ENCODE measurements around the gene USH2A. TPM values are rescaled to one million over a fixed set of nuclear protein-coding genes. Genes with fewer than 3 reads are reported as not detected.

Gene USH2A
- under 1 TPM in 1 of 4 donors, not detected in 3; under 0.01 TPM for total RNA-seq

- no peaks in the 10 kb centered on the region for H3K4me1 ChIP-seq
- no peak within 1 kb of the TSS for H3K4me3 ChIP-seq
- no peak for DNase-seq
- TF ChIP-seq CTCF (IDR thresholded peaks at IDR 0.05): no peak
- no peak for TF ChIP-seq POLR2A (IDR thresholded peaks at IDR 0.05)
- no peak for TF ChIP-seq EP300 (IDR thresholded peaks at IDR 0.05; ENCODE audit: low read depth)
- TF ChIP-seq POLR2AphosphoS5 (IDR thresholded peaks at IDR 0.05): no peak
- H3K9me3 ChIP-seq: no peaks in the 10 kb centered on the region
- in situ Hi-C loops (cut with MboI; ENCODE audit: low pct_ligation_motif_present in 1 of 4, low pct_unique_long_range_greater_than_20kb in 1 of 4, low sequenced_read_pairs in 3 of 4): no loop called here
- 57 to 78% methylated on average over 4 to 5 of the region's 5 CpGs for WGBS, 2 donors (ENCODE audit: low coverage in 1 of 2)
- H3K27ac ChIP-seq: no peak within 1 kb of the TSS
- no peaks in the 10 kb centered on the region for H3K36me3 ChIP-seq
- intact Hi-C loops (cut with DNase I; ENCODE audit: low total_unique reads): no loop called here
- no peaks in the 10 kb centered on the region for H3K27me3 ChIP-seq
These were observed at the start of gene USH2A for GRCh38 chr1:216422821-216423520. TSS of gene USH2A (minus strand) at chr1:216423448. CDS start at chr1:216422336, 1,112 bp downstream.

GRCh38 chr1:216466162-216466801 is 43.0 kb upstream of the USH2A start:
- Histone ChIP-seq H3K27me3 (no peaks in the 10 kb centered on the region), H3K4me1 (no peaks in the 10 kb centered on the region), H3K4me3 (no peak overlapping the region), H3K27ac (no peak overlapping the region), H3K36me3 (no peaks in the 10 kb centered on the region), H3K9me3 (no peaks in the 10 kb centered on the region)
- WGBS, 2 donors (ENCODE audit: low coverage in 1 of 2): 77 to 90% methylated on average over 3 of the region's 3 CpGs
- in situ Hi-C loops (cut with MboI; ENCODE audit: low pct_ligation_motif_present in 1 of 4, low pct_unique_long_range_greater_than_20kb in 1 of 4, low sequenced_read_pairs in 3 of 4): no loop called here
- no peak for TF ChIP-seq POLR2AphosphoS5 (IDR thresholded peaks at IDR 0.05)
- TF ChIP-seq EP300 (IDR thresholded peaks at IDR 0.05; ENCODE audit: low read depth): no peak
- no peak for TF ChIP-seq POLR2A (IDR thresholded peaks at IDR 0.05)
- no peak for TF ChIP-seq CTCF (IDR thresholded peaks at IDR 0.05)
- intact Hi-C loops (cut with DNase I; ENCODE audit: low total_unique reads): no loop called here
- DNase-seq: no peak

GRCh38 chr1:216464489-216464888 is 41.2 kb upstream of the USH2A start:
- no peak overlapping the region for H3K4me3 ChIP-seq
- H3K36me3 ChIP-seq: no peaks in the 10 kb centered on the region
- no peaks in the 10 kb centered on the region for H3K9me3 ChIP-seq
- WGBS, 2 donors (ENCODE audit: low coverage in 1 of 2): 53 to 64% methylated on average over 1 of the region's 1 CpG
- H3K27me3 ChIP-seq: no peaks in the 10 kb centered on the region
- TF ChIP-seq POLR2AphosphoS5 (IDR thresholded peaks at IDR 0.05): no peak
- TF ChIP-seq EP300 (IDR thresholded peaks at IDR 0.05; ENCODE audit: low read depth): no peak
- no peak for TF ChIP-seq POLR2A (IDR thresholded peaks at IDR 0.05)
- TF ChIP-seq CTCF (IDR thresholded peaks at IDR 0.05): no peak
- no peak overlapping the region for H3K27ac ChIP-seq
- in situ Hi-C loops (cut with MboI; ENCODE audit: low pct_ligation_motif_present in 1 of 4, low pct_unique_long_range_greater_than_20kb in 1 of 4, low sequenced_read_pairs in 3 of 4): no loop called here
- H3K4me1 ChIP-seq: no peaks in the 10 kb centered on the region
- no peak for DNase-seq
- intact Hi-C loops (cut with DNase I; ENCODE audit: low total_unique reads): no loop called here

- Histone ChIP-seq H3K27me3 (no peaks in the 10 kb centered on the region), H3K4me1 (no peaks in the 10 kb centered on the region), H3K27ac (no peak overlapping the region), H3K36me3 (no peaks in the 10 kb centered on the region), H3K4me3 (no peak overlapping the region), H3K9me3 (no peaks in the 10 kb centered on the region)
- no peak for TF ChIP-seq POLR2AphosphoS5 (IDR thresholded peaks at IDR 0.05)
- no peak for TF ChIP-seq EP300 (IDR thresholded peaks at IDR 0.05; ENCODE audit: low read depth)
- TF ChIP-seq POLR2A (IDR thresholded peaks at IDR 0.05): no peak
- no peak for TF ChIP-seq CTCF (IDR thresholded peaks at IDR 0.05)
- in situ Hi-C loops (cut with MboI; ENCODE audit: low pct_ligation_motif_present in 1 of 4, low pct_unique_long_range_greater_than_20kb in 1 of 4, low sequenced_read_pairs in 3 of 4): no loop called here
- DNase-seq: no peak
- 34 to 35% methylated on average over 3 of the region's 3 CpGs for WGBS, 2 donors (ENCODE audit: low coverage in 1 of 2)
- intact Hi-C loops (cut with DNase I; ENCODE audit: low total_unique reads): no loop called here
These were observed 39.0 kb upstream of the USH2A start for GRCh38 chr1:216462066-216462775.

All from transverse colon (tissue), 4 donors.